ENCODE data around the gene FGGY. TPM values are rescaled to one million over a fixed set of nuclear protein-coding genes. Genes with fewer than 3 reads are reported as not detected.
"Not testable (repeated sequence)": the region's sequence is repeated elsewhere in the genome, so short reads cannot be mapped to it uniquely, and the experiment has no call there.

FGGY gene
- total RNA-seq, 2 donors from 2014 or later: 14.6 to 24.7 TPM

DNA sequence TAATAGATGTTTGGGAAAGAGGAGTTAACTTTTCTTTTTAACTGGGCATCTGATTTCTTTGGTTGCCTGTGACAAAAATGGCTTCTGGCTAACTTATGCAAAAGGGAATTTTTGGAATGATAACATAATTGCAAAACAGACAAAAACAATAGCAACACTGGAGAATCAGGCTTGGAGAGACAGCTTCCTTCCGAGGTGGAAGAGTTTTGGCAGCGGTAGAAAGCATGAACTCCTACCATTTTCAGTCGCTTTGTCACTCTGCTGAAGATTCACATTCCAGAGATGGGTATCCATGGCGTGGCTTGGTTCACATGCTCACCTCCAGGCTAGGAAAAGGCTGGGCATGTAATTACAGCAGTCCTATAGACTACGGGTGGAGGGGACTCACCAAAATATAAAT is 17.2 kb upstream of the FGGY start:
- intact Hi-C loops (cut with DNase I): no loop called here
- no peak for DNase-seq (ENCODE audit: low spot score)

DNA sequence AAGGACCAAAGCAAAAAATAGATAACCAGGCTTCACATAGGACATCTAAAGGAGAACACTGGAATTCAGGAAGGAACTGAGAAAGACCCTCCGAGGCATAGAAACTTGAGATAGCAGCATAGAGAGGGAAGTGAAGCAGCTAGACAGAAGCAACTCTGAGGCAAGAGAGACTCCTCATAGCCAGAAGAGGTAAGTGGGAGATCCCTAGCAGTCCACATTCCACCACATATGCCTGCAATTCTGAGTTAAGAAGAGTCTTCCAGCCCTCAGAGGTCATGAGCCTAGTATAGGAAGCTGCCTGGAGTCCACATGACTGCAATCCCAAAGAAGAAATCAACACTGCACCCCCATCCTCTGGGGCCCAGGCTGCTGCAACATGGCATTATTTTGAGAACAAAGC is 13.9 kb upstream of the FGGY start:
- DNase-seq (ENCODE audit: low spot score): no peak
- intact Hi-C loops (cut with DNase I): no loop called here

DNA sequence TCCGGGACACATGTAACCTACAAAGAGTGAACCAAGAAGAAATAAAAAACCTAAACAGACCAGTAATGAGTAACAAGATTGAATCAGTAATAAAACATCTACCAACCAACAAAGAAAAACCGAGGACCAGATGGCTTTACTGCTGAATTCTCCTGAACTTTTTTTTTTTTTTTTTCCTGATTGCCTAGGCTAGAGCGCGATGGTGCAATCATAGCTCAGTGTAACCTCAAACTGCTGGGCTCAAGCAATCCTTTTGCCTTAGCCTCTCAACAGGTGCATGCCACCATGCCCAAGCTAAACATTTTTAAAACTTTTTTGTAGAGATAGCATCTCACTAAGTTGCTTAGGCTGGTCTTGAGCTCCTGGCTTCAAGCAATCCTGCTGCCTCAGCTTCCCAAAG is 11.2 kb upstream of the FGGY start:
- no peak for DNase-seq (ENCODE audit: low spot score)
- intact Hi-C loops (cut with DNase I): no loop called here

DNA sequence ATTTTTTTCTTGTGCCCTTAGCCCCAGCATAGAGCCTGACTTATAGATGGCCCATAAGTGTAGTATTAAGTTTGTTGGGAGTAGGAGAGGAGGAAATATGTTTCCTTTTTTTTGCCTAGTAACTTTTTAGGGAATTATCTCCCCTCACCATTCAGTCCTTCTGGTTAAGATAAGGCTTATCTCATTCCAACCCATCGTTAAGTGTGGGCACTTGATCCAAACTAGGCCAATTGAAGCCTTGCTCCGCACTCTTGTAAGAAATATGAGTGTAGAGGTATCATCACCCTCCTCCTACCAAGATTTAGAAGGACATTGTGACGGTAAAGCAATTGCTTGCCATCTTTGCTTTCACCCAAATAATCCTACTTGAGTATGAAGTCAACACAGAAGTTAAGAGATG is 8.8 kb upstream of the FGGY start:
- intact Hi-C loops (cut with DNase I): no loop called here
- no peak for DNase-seq (ENCODE audit: low spot score)

DNA sequence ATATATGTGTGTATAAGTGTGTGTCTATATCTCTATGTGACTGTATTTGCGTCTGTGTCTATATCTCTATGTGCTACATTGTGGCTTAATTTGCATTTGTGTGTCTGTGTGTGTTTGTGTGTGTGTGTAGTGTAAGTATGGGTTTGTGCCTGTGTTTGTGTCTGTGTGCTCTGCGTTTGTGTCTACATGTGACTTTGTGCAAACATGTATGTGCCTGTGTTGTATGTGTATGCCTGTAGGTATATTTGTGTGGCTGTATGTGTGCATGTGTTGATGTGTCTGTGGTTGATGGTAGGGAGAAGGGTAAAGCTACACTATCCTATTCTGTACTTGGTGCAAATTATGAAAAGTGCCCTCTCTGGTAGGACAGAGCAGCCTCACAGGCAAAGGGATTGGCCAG is 7.3 kb upstream of the FGGY start:
- DNase-seq (ENCODE audit: low spot score): no peak
- intact Hi-C loops (cut with DNase I): no loop called here

DNA sequence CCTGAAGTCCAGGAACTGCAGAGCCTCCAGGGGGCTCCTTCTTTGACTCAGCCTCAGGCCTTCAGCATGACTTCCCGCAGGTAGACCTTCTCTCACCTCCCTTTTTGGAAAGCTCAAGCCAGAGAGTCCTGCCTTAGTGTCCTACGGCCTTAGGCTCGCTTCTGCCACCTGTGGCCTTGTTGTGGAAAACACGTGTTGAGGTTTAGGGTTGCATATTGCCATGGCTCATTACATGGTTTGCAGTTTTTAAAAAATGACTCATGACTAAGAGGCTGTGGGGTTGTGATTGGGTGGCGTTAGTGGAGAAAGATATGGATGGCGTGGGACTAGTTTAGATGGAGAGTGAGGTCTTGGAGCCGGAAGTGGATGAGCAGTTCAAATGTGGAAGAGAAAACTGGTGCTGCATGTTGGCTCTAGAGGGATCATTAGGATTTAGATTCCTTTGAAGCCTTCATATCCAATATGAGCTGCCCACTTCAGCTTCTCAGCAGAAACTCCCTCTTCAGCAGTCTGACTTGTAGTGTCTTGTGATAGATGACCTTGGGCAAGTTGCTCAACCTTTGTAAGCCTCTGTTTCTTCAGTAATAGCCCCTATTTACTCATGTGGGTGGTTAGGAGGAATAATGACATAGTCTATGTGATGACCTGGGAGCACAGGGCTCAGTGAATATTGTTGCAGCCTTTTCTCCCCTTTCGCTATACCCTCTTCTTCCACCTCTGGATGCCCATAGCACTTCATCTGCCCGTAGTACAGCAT is 6.5 kb upstream of the FGGY start:
- no peak for DNase-seq (ENCODE audit: low spot score)
- intact Hi-C loops (cut with DNase I): loop anchor here (10.0 kb wide), 2 partner anchors 104 to 414 kb away; no protein-coding TSS in a partner anchor

DNA sequence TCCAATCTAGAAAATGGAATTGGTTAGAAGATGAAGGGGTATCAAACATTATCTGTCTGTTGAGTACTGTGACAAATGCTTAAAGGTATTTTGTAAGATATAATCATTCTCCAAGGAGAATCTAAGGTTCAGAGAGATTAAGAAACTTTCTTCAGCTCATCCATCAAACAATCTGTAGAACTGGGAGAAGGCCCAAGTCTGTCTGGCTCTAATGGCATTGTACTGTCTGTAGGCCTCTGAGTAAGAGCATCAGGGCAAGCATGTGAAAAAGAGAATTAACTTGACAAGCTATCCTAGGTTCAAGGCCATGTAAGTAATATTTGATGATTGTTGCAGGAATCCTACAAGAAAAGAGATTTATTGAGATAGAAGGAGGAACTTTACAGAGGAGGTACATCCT is 5.3 kb upstream of the FGGY start:
- no peak for DNase-seq (ENCODE audit: low spot score)
- intact Hi-C loops (cut with DNase I): loop anchor here (10.0 kb wide), 2 partner anchors 103 to 413 kb away; no protein-coding TSS in a partner anchor

DNA sequence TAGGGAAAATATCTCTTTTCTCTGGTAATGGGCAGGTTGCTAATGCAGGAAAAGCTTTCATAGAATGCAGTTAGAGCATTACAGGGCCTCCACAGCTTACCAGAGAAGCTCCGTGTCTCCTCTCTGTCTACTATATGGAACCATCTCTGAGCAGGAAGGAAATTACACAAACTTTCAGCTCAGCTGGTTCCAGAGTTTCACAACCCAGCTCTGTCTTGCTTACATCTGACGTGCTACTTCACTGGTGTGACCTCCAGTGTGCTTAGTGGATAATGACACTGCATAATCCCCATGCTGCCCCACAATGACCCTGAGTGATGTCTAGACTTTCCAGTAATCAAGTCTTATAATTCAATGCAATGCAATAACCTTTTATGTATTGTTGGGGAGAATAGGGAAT is 4.3 kb upstream of the FGGY start:
- intact Hi-C loops (cut with DNase I): loop anchor here (10.0 kb wide), 2 partner anchors 102 to 412 kb away; no protein-coding TSS in a partner anchor
- no peak for DNase-seq (ENCODE audit: low spot score)

DNA sequence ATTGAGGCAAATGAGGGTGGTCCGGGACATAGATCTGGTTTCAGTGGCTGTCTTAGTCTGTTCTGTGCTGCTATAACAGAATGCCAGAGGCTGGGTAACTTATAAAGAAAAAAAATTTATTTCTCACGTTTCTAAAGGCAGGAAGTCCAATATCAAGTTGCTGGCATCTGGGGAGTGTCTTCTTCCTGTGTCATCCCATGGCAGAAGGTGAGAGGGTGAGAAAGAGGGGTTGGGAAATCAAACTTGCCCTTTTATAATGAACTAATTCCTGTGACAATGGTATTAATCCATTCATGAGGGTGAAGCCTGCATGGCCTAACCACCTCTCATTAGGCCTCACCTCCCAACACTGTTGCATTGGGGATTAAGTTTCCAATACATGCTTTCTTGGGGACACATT is 3.7 kb upstream of the FGGY start:
- no peak for DNase-seq (ENCODE audit: low spot score)

DNA sequence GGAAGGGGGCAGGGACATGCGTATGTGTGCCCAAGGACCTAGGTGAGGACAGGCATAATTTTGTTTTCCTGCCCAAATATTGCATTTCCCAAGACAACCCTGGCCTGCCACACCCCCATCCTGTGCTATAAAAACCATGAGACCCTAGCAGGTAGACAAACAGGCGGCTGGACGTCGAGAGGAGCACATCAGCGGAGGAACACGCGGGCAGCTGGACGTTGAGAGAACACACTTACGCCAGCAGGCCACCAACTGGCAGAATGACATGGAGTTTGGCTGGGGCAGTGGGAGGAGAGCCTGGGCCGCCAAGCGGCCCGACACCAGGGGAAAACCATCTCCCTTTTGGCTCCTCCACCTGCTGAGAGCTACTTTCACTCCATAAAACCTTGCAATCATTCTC is 3.0 kb upstream of the FGGY start:
- intact Hi-C loops (cut with DNase I): loop anchor here (10.0 kb wide), 2 partner anchors 101 to 411 kb away; no protein-coding TSS in a partner anchor
- DNase-seq (ENCODE audit: low spot score): no peak

More for the DNA sequence above, 3.7 kb upstream of the FGGY start:
- intact Hi-C loops (cut with DNase I): loop anchor here (10.0 kb wide), 2 partner anchors 102 to 412 kb away; no protein-coding TSS in a partner anchor

DNA sequence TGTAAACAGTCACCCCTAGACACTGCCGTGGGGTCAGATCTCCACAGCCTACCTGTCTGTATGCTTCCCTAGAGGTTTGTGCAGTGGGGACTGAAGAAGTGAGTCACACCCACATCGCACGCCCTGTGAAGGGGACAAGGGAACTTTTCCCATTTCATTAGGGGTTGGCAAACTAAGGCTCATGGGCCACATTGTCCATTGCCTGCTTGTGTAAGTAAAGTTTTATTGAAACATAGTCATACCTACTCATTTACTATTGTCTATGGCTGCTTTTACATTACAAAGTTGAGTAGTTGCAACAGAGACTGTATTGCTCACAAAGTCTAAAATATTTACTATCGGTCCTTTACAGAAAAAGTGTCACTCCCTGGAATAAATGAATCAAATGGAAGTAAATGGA is 2.5 kb upstream of the FGGY start:
- intact Hi-C loops (cut with DNase I): loop anchor here (10.0 kb wide), 2 partner anchors 100 to 410 kb away; no protein-coding TSS in a partner anchor
- no peak for DNase-seq (ENCODE audit: low spot score)

DNA sequence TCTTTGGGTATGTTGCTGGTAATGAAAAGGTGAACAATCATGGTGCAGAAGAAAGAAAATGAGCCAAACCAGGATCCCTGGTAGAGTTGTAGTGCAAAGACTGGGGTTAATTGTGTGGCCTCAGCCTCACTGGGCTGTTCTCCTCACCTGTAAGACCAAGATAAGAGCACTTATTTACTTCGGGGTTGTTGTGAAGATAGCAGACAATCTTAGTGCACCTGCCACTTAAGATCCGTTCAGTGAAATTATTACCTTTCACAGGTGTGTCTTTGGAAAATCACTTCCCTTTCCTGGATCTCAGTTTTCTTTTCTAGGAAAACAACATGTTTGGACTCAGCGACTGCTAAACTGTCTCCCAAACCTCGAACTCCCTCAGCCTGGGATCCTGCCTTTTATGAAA is 1.3 kb upstream of the FGGY start:
- no peak for DNase-seq (ENCODE audit: low spot score)
- intact Hi-C loops (cut with DNase I): loop anchor here (5.0 to 10.0 kb wide), 4 partner anchors 99 to 462 kb away; no protein-coding TSS in a partner anchor

DNA sequence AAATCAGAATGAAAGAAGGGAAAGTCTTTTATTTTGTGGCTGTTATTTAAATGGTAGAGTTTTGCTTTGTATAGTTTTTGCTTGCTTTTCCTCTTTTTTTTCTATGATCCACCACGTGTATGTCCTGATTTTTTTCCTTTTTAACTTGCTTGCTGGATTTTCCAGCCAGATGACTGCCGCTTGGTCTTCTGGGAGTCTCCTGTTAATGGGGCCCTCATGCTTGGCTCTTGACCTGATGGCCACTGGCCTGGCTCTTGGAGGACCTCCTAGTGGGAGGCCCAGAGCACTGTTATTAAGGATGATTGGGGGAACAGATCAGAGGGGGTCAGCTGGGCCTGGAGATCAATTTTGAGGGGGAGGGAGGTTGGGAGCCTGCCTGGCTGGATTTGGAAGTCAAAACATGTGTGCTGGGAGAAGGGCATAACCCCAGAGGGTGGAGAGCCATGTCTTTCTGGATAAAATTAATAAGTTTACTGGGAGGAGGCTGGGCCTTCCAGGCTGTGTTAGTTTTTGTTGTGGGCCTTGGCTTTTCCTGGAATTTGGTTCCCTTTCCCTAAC is 1.2 kb downstream of the FGGY start:
- DNase-seq (ENCODE audit: low spot score): peak; percentile 83
- intact Hi-C loops (cut with DNase I): loop anchor here (5.0 to 10.0 kb wide), 4 partner anchors 97 to 459 kb away; no protein-coding TSS in a partner anchor

DNA sequence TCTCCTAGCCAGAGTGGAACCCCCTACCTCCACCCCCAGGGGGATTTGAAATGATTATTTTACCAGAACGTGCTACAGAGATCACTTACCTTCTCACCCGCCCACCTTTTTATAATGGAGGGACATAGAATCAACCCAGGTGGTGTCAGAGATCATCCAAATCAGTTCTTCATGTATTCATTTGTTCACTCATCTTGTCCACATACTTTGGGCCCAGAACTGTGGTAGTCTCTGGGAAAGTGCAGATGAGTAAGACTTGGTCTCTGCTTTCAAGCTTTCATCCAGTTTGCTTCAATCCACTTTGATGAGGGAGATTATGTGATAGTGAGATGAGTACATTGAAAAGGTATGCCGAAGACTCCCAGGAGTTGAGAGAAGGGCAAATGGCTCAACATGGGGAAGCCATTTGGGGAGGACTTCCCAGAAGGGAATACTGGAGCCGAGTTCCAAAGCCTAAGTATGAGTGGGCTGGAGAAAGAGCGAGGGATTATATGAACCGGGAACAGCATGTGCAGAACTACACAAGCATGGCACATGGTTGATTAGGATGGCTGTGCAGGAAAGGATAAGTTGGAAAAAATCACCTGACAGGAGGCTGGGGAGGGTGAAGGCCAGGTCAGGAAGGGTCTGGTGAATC is 1.9 kb downstream of the FGGY start:
- intact Hi-C loops (cut with DNase I): loop anchor here (5.0 to 10.0 kb wide), 4 partner anchors 96 to 458 kb away; no protein-coding TSS in a partner anchor
- DNase-seq (ENCODE audit: low spot score): no peak

DNA sequence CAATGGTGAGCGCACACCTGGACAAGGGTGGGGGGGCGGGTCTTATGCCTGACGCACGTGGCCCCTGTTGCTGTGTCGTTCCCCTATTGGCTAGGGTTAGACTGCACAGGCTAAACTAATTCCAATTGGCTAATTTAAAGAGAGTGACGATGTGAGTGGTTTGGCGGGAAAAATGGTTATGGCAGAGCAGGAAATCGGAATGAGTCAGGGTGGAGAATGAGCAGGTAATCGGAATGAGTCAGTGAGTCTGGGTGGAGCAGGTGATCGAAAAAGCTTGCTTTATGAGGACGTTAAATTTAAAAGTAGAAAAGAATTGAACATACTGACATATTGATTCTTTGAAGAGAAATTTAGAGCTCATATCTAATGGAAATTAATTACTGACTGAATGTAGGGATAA is 2.8 kb downstream of the FGGY start:
- intact Hi-C loops (cut with DNase I): loop anchor here (5.0 to 10.0 kb wide), 4 partner anchors 95 to 458 kb away; no protein-coding TSS in a partner anchor
- DNase-seq (ENCODE audit: low spot score): not testable (repeated sequence)

DNA sequence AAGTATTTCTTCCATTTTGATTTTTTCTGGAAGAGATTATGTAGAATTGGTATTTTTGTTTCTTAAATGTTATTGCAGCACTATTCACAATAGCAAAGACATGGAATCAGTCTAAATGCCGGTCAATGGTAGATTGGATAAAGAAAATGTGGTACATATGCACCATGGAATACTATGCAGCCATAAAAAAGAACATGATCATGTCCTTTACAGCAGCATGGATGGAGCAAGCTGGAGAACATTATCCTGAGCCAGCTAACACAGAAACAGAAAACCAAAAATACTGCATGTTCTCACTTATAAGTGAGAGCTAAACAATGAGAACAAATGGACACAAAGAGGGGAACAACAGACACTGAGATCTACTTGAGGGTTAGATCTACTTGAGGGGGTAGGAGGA is 5.4 kb downstream of the FGGY start:
- intact Hi-C loops (cut with DNase I): no loop called here

DNA sequence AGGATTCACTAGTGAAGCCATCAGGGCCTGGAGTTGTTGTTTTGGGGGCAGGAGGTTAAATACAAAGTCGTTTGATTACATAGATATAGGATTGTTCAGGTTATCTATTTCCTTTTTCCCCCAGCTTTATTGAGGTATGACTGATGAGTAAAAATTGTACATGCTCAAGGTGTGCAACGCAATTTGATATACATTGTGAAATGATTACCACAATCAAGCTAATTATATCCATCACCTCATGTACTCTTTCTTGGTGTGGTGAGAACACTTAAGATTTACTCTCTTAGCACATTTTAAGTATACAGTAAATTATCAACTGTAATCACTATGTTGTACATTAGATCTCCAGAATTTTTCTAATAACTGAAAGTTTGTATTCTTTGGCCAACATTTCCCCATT is 6.0 kb downstream of the FGGY start:
- DNase-seq (ENCODE audit: low spot score): no peak
- intact Hi-C loops (cut with DNase I): no loop called here

More for the DNA sequence above, 5.4 kb downstream of the FGGY start:
- no peak for DNase-seq (ENCODE audit: low spot score)

DNA sequence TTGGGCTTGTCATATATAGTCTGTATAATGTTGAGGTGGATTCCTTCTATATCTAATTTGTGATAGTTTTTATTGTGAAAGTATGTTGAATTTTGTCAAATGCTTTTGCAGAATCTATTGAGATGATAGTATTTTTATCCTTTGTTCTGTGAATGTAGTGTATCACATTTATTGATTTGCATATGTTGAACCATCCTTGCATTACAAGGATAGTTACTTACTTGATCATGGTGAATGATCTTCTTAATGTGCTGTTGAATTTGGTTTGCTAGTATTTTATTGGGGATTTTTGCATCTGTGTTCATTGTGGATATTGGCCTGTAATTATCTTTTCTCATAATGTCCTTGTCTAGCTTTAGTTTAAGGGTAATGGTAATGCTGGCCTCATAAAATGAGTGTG is 8.3 kb downstream of the FGGY start:
- no peak for DNase-seq (ENCODE audit: low spot score)
- intact Hi-C loops (cut with DNase I): no loop called here

DNA sequence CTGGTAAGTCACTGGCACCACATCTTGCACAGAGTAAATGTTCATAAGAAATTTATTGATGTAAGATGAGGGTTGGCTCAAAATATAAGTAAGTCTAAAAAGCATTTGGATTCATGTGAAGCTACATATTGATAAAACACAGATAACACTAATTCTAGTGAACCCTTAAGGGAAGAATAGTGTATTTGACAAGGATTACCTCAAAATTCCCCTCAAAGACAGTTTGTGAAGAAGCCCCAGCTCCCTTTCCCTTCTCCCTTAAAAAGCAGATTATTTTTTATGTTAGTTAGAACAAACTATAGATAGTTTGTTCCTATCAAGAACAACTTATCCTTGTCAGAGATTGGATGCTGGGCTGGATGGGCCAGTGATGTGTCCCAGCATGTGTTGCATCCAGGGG is 10.7 kb downstream of the FGGY start:
- intact Hi-C loops (cut with DNase I): no loop called here
- no peak for DNase-seq (ENCODE audit: low spot score)

DNA sequence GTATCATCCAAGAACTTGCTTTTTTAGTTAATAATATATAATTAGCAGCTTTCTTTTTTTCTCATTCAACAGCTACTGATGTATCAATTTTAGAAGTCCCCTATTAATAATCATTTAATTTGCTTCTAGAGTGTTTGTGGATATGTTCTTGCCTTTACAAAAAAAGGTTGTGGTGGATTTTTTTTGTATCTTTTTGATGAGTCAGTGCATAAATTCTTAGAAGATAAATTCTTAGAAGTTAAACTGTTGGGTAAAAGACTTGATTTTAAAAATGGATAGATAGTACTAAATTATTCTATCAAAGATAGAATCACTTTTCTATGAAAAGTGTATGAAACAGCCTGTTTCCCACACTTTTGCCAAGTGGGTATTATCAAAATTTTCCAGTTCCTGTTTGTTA is 11.9 kb downstream of the FGGY start:
- intact Hi-C loops (cut with DNase I): no loop called here
- DNase-seq (ENCODE audit: low spot score): no peak
